Thyroid gland (tissue), 4 donors: ENCODE data around the gene ZNRF1.

ENCODE experiments used
- POLR2A ChIP-seq, 2 donors: fragments of 450-650 bp; IDR thresholded peaks; one replicate each; pipeline ENCODE4 v1.6.1; 2017; ENCODE audit warnings: antibody characterized with exemption in 2 of 2, mild to moderate bottlenecking in 2 of 2, moderate library complexity in 1 of 2
- TF ChIP-seq, protein P1 (sequence below), 6 experiments: fragments of 200-600 bp in 3 of 6; fragments of 450-650 bp in 3 of 6; sonication (generic) in 3 of 6; IDR thresholded peaks; one replicate each; pipeline ENCODE4 v1.5.1; 2016 to 2019; ENCODE audit warnings: antibody characterized with exemption in 6 of 6, mild to moderate bottlenecking in 2 of 6, inconsistent platforms in 1 of 6, moderate library complexity in 1 of 6

DNA sequence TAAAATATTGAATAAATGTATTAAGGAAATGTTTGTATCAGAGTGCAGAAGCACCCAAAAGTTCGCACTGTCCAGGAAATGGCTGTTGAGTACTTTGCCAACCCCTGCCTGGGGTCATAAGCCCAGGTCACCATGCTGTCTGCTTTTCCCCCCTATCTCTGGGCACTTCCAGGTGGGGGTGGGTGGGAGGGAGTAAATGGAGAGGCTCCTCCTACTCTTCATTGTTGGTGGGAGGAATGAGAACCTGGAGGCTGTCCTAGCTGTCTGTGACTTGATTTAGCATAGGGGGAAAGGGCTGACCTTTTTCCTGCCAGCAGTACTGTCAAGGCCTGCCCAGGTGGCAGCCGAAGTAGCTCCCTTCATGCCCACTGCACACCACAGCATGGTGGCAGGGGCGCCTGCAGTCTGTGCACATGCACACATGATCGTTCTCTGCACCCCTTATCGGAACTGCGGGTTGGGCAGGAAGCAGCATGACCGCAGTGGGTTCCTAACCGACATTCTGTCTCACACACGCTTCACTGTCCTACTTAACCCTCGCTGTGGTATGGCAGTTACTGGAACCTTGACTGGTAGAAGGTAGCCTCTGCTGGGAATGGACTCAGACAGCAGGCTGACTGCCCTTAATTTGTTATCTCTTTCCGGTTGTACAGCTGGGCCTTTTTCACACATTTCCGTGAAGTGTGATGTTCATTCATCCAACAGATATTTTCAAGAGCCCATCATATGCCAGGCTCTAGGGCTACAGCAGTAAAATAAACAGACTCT lies 76.3 kb downstream of the ZNRF1 start:
- TF ChIP-seq, protein P1, sequence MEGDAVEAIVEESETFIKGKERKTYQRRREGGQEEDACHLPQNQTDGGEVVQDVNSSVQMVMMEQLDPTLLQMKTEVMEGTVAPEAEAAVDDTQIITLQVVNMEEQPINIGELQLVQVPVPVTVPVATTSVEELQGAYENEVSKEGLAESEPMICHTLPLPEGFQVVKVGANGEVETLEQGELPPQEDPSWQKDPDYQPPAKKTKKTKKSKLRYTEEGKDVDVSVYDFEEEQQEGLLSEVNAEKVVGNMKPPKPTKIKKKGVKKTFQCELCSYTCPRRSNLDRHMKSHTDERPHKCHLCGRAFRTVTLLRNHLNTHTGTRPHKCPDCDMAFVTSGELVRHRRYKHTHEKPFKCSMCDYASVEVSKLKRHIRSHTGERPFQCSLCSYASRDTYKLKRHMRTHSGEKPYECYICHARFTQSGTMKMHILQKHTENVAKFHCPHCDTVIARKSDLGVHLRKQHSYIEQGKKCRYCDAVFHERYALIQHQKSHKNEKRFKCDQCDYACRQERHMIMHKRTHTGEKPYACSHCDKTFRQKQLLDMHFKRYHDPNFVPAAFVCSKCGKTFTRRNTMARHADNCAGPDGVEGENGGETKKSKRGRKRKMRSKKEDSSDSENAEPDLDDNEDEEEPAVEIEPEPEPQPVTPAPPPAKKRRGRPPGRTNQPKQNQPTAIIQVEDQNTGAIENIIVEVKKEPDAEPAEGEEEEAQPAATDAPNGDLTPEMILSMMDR (IDR thresholded peaks at IDR 0.05), result no peak
- TF ChIP-seq POLR2A (IDR thresholded peaks at IDR 0.05), result no peak
